Suppressor macrophage treated with lipopolysaccharide for 1 hour (primary cell): ENCODE data around the gene RBM23.

Source experiments
- DNase-seq, 3 donors: peaks; one replicate each; pipeline ENCODE4 v3.0.0-alpha.2; 2020 to 2022

RBM23 gene

GRCh38 chr14:22884738-22885523, 34.0 kb downstream of the RBM23 start:
- DNase-seq: no peak

- peak; percentile 41 to 62 (median 58) for DNase-seq
Observed at GRCh38 chr14:22884076-22884737, 34.7 kb downstream of the RBM23 start.

GRCh38 chr14:22883173-22883976, 35.6 kb downstream of the RBM23 start, which contains the start of gene REM2:
REM2 (plus strand) TSS chr14:22883222; CDS start chr14:22883288, 66 bp downstream.
- no peak for DNase-seq

- DNase-seq: peak; percentile 22 to 35 (median 30)
Observed at GRCh38 chr14:22882529-22883172, 36.3 kb downstream of the RBM23 start.

- no peak for DNase-seq
Observed at GRCh38 chr14:22882064-22882463, 36.9 kb downstream of the RBM23 start.

- no peak for DNase-seq
Observed at GRCh38 chr14:22878271-22879246, 40.4 kb downstream of the RBM23 start.

GRCh38 chr14:22877000-22877501, 41.9 kb downstream of the RBM23 start:
- no peak for DNase-seq

GRCh38 chr14:22875748-22876319, 43.1 kb downstream of the RBM23 start:
- peak in 1 of 3 donors; percentile 13 for DNase-seq

GRCh38 chr14:22875003-22875747, 43.8 kb downstream of the RBM23 start:
- peak in 1 of 3 donors; percentile 8 for DNase-seq

GRCh38 chr14:22872833-22873520, 46.0 kb downstream of the RBM23 start:
- no peak for DNase-seq

GRCh38 chr14:22872033-22872832, 46.7 kb downstream of the RBM23 start:
- DNase-seq: peak; percentile 77 to 85 (median 84)

GRCh38 chr14:22871224-22872032, 47.5 kb downstream of the RBM23 start, which contains the start of gene LRP10:
LRP10 (plus strand) TSS chr14:22871740; CDS start chr14:22872304, 564 bp downstream.
- peak; percentile 90 to 95 (median 92) for DNase-seq

- DNase-seq: peak in 1 of 3 donors; percentile 50
Observed at GRCh38 chr14:22870811-22871223, 48.1 kb downstream of the RBM23 start.

GRCh38 chr14:22866874-22867273, 52.1 kb downstream of the RBM23 start:
- no peak for DNase-seq

GRCh38 chr14:22865424-22866405, 53.2 kb downstream of the RBM23 start:
- DNase-seq: peak in 2 of 3 donors; percentile 21 to 37

GRCh38 chr14:22864979-22865378, 54.0 kb downstream of the RBM23 start:
- DNase-seq: no peak
